ENCODE data around the gene ITGB6. TPM values are rescaled to one million over a fixed set of nuclear protein-coding genes. Genes with fewer than 3 reads are reported as not detected.
"Not testable (repeated sequence)": the region's sequence is repeated elsewhere in the genome, so short reads cannot be mapped to it uniquely, and the experiment has no call there.

Gene ITGB6
- total RNA-seq, 1 donor from 2014 or later = not detected

DNA sequence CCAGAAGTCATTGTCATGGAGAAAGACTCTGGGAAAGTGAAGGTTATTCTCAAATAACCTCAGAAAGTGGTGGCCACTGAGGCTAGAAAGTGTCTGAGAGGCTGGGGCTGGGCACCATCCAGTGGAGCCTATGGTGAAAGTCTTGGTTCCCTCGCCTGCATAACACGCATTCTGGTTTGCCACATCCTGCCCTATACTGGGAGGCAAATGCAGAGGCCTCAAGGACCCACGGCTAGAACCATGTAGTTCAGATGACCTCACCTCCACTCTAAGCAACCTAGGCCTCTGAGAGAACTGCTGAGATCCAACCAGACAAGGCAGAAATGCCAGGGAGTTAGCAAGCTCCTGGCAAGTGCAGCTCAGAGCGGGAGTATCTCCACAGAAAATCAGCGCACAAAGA lies 5.1 kb downstream of the ITGB6 start:
- Histone ChIP-seq H3K27me3 (no peaks in the 10 kb centered on the region), H3K27ac (no peak overlapping the region), H3K9me3 (ENCODE audit: low read depth) (no peaks in the 10 kb centered on the region), H3F3A (ENCODE audit: low read depth) (no peaks in the 10 kb centered on the region), H3K79me2 (ENCODE audit: low read depth) (no peaks in the 10 kb centered on the region), H4K20me1 (ENCODE audit: low read depth) (no peaks in the 10 kb centered on the region), H3K4me3 (no peak overlapping the region), H3K4me1 (no peaks in the 10 kb centered on the region), H3K4me2 (no peak overlapping the region), H3K36me3 (no peaks in the 10 kb centered on the region), H2AFZ (replicated peaks) (no peak overlapping the region), H3K9ac (no peak overlapping the region)
- Mint-ChIP-seq H3K4me1 (no peaks in the 10 kb centered on the region), H3K9me3 (no peaks in the 10 kb centered on the region), H3K4me3 (no peak overlapping the region), H3K36me3 (no peaks in the 10 kb centered on the region), H3K27me3 (ENCODE audit: insufficient read depth, low read depth) (no peaks in the 10 kb centered on the region), H3K27ac (no peak overlapping the region)
- DNase-seq (ENCODE audit: low spot score) = no peak
- TF ChIP-seq EZH2 (IDR thresholded peaks at IDR 0.05) (no peak), EZH2phosphoT487 (IDR thresholded peaks at IDR 0.05) (no peak)
- TF ChIP-seq, protein P1, sequence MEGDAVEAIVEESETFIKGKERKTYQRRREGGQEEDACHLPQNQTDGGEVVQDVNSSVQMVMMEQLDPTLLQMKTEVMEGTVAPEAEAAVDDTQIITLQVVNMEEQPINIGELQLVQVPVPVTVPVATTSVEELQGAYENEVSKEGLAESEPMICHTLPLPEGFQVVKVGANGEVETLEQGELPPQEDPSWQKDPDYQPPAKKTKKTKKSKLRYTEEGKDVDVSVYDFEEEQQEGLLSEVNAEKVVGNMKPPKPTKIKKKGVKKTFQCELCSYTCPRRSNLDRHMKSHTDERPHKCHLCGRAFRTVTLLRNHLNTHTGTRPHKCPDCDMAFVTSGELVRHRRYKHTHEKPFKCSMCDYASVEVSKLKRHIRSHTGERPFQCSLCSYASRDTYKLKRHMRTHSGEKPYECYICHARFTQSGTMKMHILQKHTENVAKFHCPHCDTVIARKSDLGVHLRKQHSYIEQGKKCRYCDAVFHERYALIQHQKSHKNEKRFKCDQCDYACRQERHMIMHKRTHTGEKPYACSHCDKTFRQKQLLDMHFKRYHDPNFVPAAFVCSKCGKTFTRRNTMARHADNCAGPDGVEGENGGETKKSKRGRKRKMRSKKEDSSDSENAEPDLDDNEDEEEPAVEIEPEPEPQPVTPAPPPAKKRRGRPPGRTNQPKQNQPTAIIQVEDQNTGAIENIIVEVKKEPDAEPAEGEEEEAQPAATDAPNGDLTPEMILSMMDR (IDR thresholded peaks at IDR 0.05) = no peak

DNA sequence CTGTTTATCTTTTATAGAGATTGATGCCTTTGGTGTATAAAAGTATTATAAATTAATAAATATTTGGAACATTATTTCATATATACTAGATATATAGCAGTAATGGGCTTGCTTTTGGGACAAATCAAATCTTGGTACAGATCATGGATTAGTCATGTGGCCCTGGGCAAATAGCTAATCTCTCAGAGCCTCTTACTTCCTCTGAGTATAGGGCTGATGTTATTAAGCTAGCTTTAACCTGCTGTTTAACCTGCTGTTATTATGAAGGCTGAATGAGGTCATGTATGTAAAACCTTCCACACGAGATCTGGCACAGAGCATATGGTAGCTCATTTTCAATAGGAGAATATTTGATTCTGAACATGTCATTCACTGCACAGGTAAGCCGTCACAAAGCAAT lies 5.7 kb downstream of the ITGB6 start:
- H3K4me2 ChIP-seq = no peak overlapping the region
- no peak overlapping the region for H3K27ac ChIP-seq
- H3K9me3 ChIP-seq (ENCODE audit: low read depth) = no peaks in the 10 kb centered on the region
- no peak overlapping the region for H3K4me3 ChIP-seq
- no peaks in the 10 kb centered on the region for H4K20me1 ChIP-seq (ENCODE audit: low read depth)
- H2AFZ ChIP-seq (replicated peaks) = no peak overlapping the region
- H3K36me3 Mint-ChIP-seq = no peaks in the 10 kb centered on the region
- H3K27ac Mint-ChIP-seq = no peak overlapping the region
- TF ChIP-seq, protein P1 (IDR thresholded peaks at IDR 0.05) = no peak
- TF ChIP-seq EZH2 (IDR thresholded peaks at IDR 0.05) = no peak
- H3K79me2 ChIP-seq (ENCODE audit: low read depth) = no peaks in the 10 kb centered on the region
- H3F3A ChIP-seq (ENCODE audit: low read depth) = no peaks in the 10 kb centered on the region
- no peaks in the 10 kb centered on the region for H3K27me3 Mint-ChIP-seq (ENCODE audit: insufficient read depth, low read depth)
- no peaks in the 10 kb centered on the region for H3K4me1 Mint-ChIP-seq
- H3K4me3 Mint-ChIP-seq = no peak overlapping the region
- no peak overlapping the region for H3K9ac ChIP-seq
- H3K4me1 ChIP-seq = no peaks in the 10 kb centered on the region
- no peak for DNase-seq (ENCODE audit: low spot score)
- no peaks in the 10 kb centered on the region for H3K27me3 ChIP-seq
- H3K9me3 Mint-ChIP-seq = no peaks in the 10 kb centered on the region
- no peaks in the 10 kb centered on the region for H3K36me3 ChIP-seq

DNA sequence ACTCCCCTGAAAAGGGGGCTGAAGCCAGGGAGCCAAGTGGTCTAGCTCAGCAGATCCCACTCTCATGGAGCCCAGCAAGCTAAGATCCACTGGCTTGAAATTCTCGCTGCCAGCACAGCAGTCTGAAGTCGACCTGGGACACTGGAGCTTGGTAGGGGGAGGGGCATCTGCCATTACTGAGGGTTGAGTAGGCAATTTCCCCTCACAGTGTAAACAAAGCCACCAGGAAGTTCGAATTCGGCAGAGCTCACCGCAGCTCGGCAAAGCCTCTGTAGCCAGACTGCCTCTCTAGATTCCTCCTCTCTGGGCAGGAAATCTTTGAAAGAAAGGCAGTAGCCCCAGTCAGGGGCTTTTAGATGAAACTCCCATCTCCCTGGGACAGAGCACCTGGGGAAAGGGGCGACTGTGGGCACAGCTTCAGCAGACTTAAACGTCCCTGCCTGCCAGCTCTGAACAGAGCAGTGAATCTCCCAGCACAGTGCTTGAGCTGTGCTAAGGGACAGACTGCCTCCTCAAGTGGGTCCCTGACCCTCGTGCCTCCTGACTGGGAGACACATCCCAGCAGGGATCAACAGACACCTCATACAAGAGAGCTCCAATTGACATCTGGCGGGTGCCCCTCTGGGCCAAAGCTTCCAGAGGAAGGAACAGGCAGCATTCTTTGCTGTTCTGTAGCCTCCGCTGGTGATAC lies 18.8 kb downstream of the ITGB6 start:
- not testable (repeated sequence) for H3K4me1 ChIP-seq; H3K36me3 Mint-ChIP-seq; H3K27me3 Mint-ChIP-seq (ENCODE audit: insufficient read depth, low read depth); H3K27me3 ChIP-seq; H3K27ac ChIP-seq; H3K4me1 Mint-ChIP-seq; H3F3A ChIP-seq (ENCODE audit: low read depth); H3K4me3 Mint-ChIP-seq; H4K20me1 ChIP-seq (ENCODE audit: low read depth); H3K36me3 ChIP-seq; H3K9me3 ChIP-seq (ENCODE audit: low read depth); H3K9ac ChIP-seq; H3K27ac Mint-ChIP-seq; H3K79me2 ChIP-seq (ENCODE audit: low read depth)
- peak; percentile 58 for DNase-seq (ENCODE audit: low spot score)
- Histone ChIP-seq H3K4me2 (peak overlapping the region; percentile 52), H2AFZ (replicated peaks) (peak overlapping the region; percentile 97), H3K4me3 (peak overlapping the region; percentile 17)
- H3K9me3 Mint-ChIP-seq = peaks cover 14% of the 10 kb centered on the region

DNA sequence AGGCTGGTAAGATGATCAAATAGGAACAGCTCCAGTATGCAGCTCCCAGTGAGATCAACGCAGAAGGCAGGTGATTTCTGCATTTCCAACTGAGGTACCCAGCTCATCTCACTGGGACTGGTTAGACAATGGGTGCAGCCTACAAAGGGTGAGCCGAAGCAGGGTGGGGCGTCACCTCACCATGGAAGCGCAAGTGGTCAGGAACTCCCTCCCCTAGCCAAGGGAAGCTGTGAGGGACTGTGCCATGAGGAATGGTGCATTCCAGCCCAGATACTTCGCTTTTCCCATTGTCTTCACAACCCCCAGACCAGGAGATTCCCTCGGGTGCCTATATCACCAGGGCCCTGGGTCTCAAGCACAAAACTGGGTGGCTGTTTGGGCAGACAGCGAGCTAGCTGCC lies 19.4 kb downstream of the ITGB6 start:
- not testable (repeated sequence) for H3K4me2 ChIP-seq, H3K27ac Mint-ChIP-seq

More for the DNA sequence above, 19.4 kb downstream of the ITGB6 start:
- not testable (repeated sequence) for H3K36me3 Mint-ChIP-seq; H3F3A ChIP-seq (ENCODE audit: low read depth); H3K9ac ChIP-seq; H3K27ac ChIP-seq; H3K4me3 Mint-ChIP-seq; DNase-seq (ENCODE audit: low spot score); H4K20me1 ChIP-seq (ENCODE audit: low read depth); H3K4me1 Mint-ChIP-seq; H3K4me3 ChIP-seq; H3K4me1 ChIP-seq; H3K27me3 Mint-ChIP-seq (ENCODE audit: insufficient read depth, low read depth); H3K27me3 ChIP-seq; H3K79me2 ChIP-seq (ENCODE audit: low read depth); H3K36me3 ChIP-seq; H3K9me3 ChIP-seq (ENCODE audit: low read depth); H3K9me3 Mint-ChIP-seq
- peak overlapping the region; percentile 97 for H2AFZ ChIP-seq (replicated peaks)

All from neural progenitor cell (in vitro differentiated cells).